Tibial nerve (tissue), 4 donors: ENCODE measurements around the gene CARM1.

Experiments used
- CTCF ChIP-seq, 5 experiments: fragments of 200-600 bp in 3 of 5; fragments of 450-650 bp in 2 of 5; sonication (generic) in 3 of 5; IDR thresholded peaks; one replicate each; pipeline ENCODE4 v1.5.1; 2016 to 2019; ENCODE audit warnings: antibody characterized with exemption in 5 of 5, mild to moderate bottlenecking in 3 of 5, moderate library complexity in 2 of 5
- EP300 ChIP-seq, 2 donors: sonication (generic); formaldehyde crosslinking; IDR thresholded peaks; one replicate each; pipeline ENCODE4 v1.6.1; 2017; ENCODE audit warnings: antibody characterized with exemption in 2 of 2, mild to moderate bottlenecking in 1 of 2
- POLR2A ChIP-seq, 2 donors: fragments of 450-650 bp; IDR thresholded peaks; one replicate each; pipeline ENCODE4 v1.6.1; 2017; ENCODE audit warnings: antibody characterized with exemption in 2 of 2, mild to moderate bottlenecking in 2 of 2, moderate library complexity in 2 of 2

GRCh38 chr19:10916602-10917001, 45.2 kb downstream of the CARM1 start:
- TF ChIP-seq CTCF (IDR thresholded peaks at IDR 0.05), result no peak
- no peak for TF ChIP-seq POLR2A (IDR thresholded peaks at IDR 0.05)
- no peak for TF ChIP-seq EP300 (IDR thresholded peaks at IDR 0.05)
